Stromal cell of bone marrow (primary cell): ENCODE measurements around the gene KBTBD3.

Experiments used
- DNase-seq: peaks from one replicate; pipeline ENCODE4 v3.0.0-alpha.2; 2012; ENCODE audit warnings: low read depth

The KBTBD3 gene

GRCh38 chr11:106001304-106002012, 75.7 kb downstream of the KBTBD3 start:
- no peak for DNase-seq
